SKM-1 treated with dmso at 0.1 percent for 144 hours (cell line): ENCODE results near the gene STUM.
"Not testable (repeated sequence)": the region's sequence is repeated elsewhere in the genome, so short reads cannot be mapped to it uniquely, and the experiment has no call there.

ENCODE experiments used
- DNase-seq: peaks from one replicate; lab custom pipeline; 2025; ENCODE audit not compliant: unreplicated experiment; lab: John Stamatoyannopoulos, UW

Gene STUM

GRCh38 chr1:226579781-226580323 lies 31.3 kb downstream of the STUM start:
- DNase-seq = no peak

- DNase-seq = no peak
These were observed 32.2 kb downstream of the STUM start for GRCh38 chr1:226580625-226581270.

GRCh38 chr1:226581650-226582330 lies 33.2 kb downstream of the STUM start:
- DNase-seq = no peak

- no peak for DNase-seq
These were observed 34.4 kb downstream of the STUM start for GRCh38 chr1:226582966-226583365.

GRCh38 chr1:226584164-226584563 lies 35.6 kb downstream of the STUM start:
- no peak for DNase-seq

- no peak for DNase-seq
These were observed 37.6 kb downstream of the STUM start for GRCh38 chr1:226586116-226586515.

GRCh38 chr1:226586650-226587422 lies 38.3 kb downstream of the STUM start:
- DNase-seq = no peak

- no peak for DNase-seq
These were observed 39.9 kb downstream of the STUM start for GRCh38 chr1:226588484-226588883.

GRCh38 chr1:226589008-226589733 lies 40.6 kb downstream of the STUM start:
- DNase-seq = no peak

GRCh38 chr1:226590614-226591013 lies 42.0 kb downstream of the STUM start:
- DNase-seq = no peak

- no peak for DNase-seq
These were observed 45.0 kb downstream of the STUM start for GRCh38 chr1:226593541-226593940.

GRCh38 chr1:226596531-226597165 lies 48.1 kb downstream of the STUM start:
- DNase-seq = no peak

GRCh38 chr1:226597616-226598454 lies 49.3 kb downstream of the STUM start:
- no peak for DNase-seq

- no peak for DNase-seq
These were observed 49.9 kb downstream of the STUM start for GRCh38 chr1:226598455-226598849.

GRCh38 chr1:226598955-226599354 lies 50.4 kb downstream of the STUM start:
- DNase-seq = not testable (repeated sequence)

GRCh38 chr1:226599636-226600238 lies 51.2 kb downstream of the STUM start:
- no peak for DNase-seq

GRCh38 chr1:226600254-226600653 lies 51.7 kb downstream of the STUM start:
- no peak for DNase-seq

- no peak for DNase-seq
These were observed 52.9 kb downstream of the STUM start for GRCh38 chr1:226601456-226601855.
